Stomach smooth muscle (tissue), 2 donors: Measurements from ENCODE around the gene TTC31.
A peak's percentile ranks its signal among the peaks of the same experiment; 100 is the strongest.
"Not testable (repeated sequence)": the region's sequence is repeated elsewhere in the genome, so short reads cannot be mapped to it uniquely, and the experiment has no call there.

Experiments
- H3K27ac ChIP-seq: one replicate; pipeline ENCODE4 v1.7.0; 2013; ENCODE audit warnings: mild to moderate bottlenecking, low read length, inconsistent platforms
- H3K27me3 ChIP-seq, 2 donors: one replicate each; pipeline ENCODE4 v1.7.0; 2013; ENCODE audit warnings: low read length in 2 of 2; ENCODE audit not compliant: insufficient read depth in 2 of 2, control insufficient read depth in 1 of 2
- H3K36me3 ChIP-seq, 2 donors: one replicate each; pipeline ENCODE4 v1.7.0; 2013; ENCODE audit warnings: low read length in 2 of 2; ENCODE audit not compliant: control insufficient read depth in 2 of 2, insufficient read depth in 2 of 2
- H3K4me1 ChIP-seq: one replicate; pipeline ENCODE4 v1.7.0; 2013; ENCODE audit warnings: low read length; ENCODE audit not compliant: control insufficient read depth, insufficient read depth
- H3K4me3 ChIP-seq, 2 donors: one replicate each; pipeline ENCODE4 v1.7.0; 2013; ENCODE audit warnings: low read length in 2 of 2
- H3K9ac ChIP-seq, 2 donors: one replicate each; pipeline ENCODE4 v1.7.0; 2013; ENCODE audit warnings: low read length in 2 of 2, mild to moderate bottlenecking in 1 of 2
- H3K9me3 ChIP-seq, 2 donors: one replicate each; pipeline ENCODE4 v1.7.0; 2013; ENCODE audit warnings: low read length in 2 of 2; ENCODE audit not compliant: control insufficient read depth in 2 of 2
- donor health status: healthy.
- donor health status: Pancreatic carcinoma.

TTC31 gene

DNA sequence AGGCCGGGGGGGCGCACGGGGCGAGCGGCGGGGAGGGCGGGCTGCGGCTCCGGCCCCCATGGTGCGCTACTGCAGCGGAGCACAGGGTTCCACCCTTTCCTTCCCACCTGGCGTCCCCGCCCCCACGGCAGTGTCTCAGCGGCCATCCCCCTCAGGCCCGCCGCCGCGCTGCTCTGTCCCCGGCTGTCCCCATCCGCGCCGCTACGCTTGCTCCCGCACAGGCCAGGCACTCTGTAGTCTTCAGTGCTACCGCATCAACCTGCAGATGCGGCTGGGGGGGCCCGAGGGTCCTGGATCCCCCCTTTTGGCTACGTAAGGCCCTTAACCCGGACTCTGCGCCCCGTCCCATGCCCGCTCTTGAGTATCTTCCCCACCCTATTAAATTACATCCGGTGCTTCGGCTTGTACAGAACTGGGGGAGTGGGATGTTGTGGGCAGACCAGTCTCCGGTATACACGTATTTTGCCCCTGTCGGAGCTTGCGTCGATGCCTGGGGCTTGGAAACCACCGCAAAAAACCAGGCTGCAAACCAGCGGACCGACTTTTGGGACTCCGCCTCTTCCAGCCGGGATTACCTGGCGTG lies 25.2 kb upstream of the TTC31 start:
- peaks cover 3 to 11% of the 10 kb centered on the region in 2 donors for H3K36me3 ChIP-seq
- H3K4me1 ChIP-seq: peaks cover 40% of the 10 kb centered on the region
- H3K9ac ChIP-seq: peak overlapping the region; percentile 84 to 92
- H3K4me3 ChIP-seq: peak overlapping the region; percentile 95 to 97
- peaks cover 0 to 4% of the 10 kb centered on the region in 2 donors for H3K27me3 ChIP-seq
- no peaks in the 10 kb centered on the region for H3K9me3 ChIP-seq
- H3K27ac ChIP-seq: peak overlapping the region; percentile 95

DNA sequence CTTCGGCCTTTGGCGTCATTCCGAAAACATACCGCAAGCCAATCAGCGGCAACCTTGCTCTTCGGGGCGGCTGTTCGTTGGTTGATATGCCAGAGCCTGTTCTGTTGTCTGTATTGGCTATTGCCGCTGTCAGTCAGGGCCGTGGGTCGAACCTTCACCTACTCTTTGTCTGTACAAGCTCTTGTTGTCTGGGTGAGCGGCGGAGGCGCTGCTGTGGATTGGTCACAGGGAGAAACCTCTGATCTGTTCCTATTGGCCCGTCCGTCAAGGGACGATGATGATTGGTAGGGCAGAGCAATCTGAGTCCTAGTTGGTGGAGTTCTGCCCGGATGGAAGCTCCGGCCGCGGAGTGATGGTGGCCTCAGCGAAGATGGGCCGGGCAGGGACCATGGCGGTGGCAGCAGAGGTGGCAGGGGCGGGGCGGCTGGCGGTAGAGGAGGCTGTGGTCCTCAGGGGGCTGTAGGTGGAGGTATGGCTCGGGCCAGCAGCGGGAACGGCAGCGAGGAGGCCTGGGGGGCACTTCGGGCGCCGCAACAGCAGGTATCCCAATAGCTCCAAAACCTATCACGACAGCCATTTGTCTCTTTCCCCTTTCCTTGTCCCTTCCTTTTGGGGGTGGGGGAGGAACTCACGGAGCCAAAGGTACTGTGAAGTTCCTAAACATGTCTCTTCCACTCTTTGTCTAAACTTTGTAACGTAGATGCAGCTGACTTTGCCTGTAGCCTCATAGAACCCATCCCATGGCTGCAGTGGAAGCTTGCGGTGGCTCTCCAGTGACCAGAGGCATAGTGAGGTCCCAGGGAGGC lies 24.5 kb upstream of the TTC31 start, which contains the start of gene WBP1:
Gene WBP1, plus strand, starts transcription at position 307 of the 806 bp plus-strand sequence. Its CDS starts 165 bp downstream, at position 472.
- peaks cover 5 to 17% of the 10 kb centered on the region in 2 donors for H3K36me3 ChIP-seq
- peak within 1 kb of the TSS; percentile 95 for H3K27ac ChIP-seq
- peak within 1 kb of the TSS; percentile 85 to 92 for H3K9ac ChIP-seq
- H3K27me3 ChIP-seq: no peaks in the 10 kb centered on the region
- peak within 1 kb of the TSS; percentile 95 to 97 for H3K4me3 ChIP-seq
- H3K9me3 ChIP-seq: no peaks in the 10 kb centered on the region
- H3K4me1 ChIP-seq: peaks cover 40% of the 10 kb centered on the region

DNA sequence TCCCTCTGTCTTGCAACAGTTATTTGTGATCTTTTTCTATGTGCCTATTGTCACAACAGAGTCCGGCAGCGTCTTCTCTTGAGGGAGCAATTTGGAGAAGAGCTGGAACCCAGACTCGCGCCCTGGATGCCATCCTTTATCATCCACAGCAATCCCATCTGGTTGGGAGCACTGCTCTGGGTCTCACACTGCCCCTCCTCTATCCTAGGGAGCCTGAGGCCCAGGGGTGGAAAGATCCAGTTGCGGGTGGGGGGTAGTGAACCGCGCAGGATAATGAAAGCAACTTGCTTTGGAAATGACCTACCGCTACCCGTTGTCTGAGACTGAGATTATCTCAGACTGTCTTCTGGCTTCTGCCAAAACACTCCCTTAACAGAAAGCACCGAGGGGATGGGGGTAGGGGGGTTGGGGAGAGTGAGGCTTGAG lies 23.9 kb upstream of the TTC31 start:
- H3K27ac ChIP-seq: peak overlapping the region; percentile 95
- H3K9me3 ChIP-seq: no peaks in the 10 kb centered on the region
- peaks cover 5 to 17% of the 10 kb centered on the region in 2 donors for H3K36me3 ChIP-seq
- H3K4me1 ChIP-seq: peaks cover 40% of the 10 kb centered on the region
- H3K4me3 ChIP-seq: peak overlapping the region; percentile 94 to 95
- peak overlapping the region; percentile 85 to 91 for H3K9ac ChIP-seq
- H3K27me3 ChIP-seq: no peaks in the 10 kb centered on the region

DNA sequence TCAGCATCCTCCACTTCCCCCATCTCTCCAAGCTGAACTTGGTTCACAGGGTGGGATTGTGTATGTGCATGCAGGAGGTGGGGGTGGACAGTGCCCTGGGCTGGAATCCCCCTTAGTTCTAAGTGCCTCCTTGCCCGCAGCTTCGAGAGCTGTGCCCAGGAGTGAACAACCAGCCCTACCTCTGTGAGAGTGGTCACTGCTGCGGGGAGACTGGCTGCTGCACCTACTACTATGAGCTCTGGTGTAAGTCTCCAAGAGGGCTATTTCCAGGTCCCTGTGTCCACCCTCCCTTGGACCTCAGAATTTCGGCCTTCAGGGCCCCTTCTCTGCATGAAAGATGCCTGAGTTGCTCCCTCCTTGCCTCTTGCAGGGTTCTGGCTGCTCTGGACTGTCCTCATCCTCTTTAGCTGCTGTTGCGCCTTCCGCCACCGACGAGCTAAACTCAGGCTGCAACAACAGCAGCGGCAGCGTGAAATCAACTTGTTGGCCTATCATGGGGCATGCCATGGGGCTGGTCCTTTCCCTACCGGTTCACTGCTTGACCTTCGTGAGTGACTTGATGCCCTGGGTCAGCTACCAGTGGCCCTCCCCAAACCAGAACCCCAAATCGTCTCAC lies 23.3 kb upstream of the TTC31 start:
- H3K27ac ChIP-seq, H3K9ac ChIP-seq, H3K4me3 ChIP-seq, H3K27me3 ChIP-seq, H3K9me3 ChIP-seq: not testable (repeated sequence)
- peaks cover 42% of the 10 kb centered on the region for H3K4me1 ChIP-seq
- peaks cover 5 to 17% of the 10 kb centered on the region in 2 donors for H3K36me3 ChIP-seq

DNA sequence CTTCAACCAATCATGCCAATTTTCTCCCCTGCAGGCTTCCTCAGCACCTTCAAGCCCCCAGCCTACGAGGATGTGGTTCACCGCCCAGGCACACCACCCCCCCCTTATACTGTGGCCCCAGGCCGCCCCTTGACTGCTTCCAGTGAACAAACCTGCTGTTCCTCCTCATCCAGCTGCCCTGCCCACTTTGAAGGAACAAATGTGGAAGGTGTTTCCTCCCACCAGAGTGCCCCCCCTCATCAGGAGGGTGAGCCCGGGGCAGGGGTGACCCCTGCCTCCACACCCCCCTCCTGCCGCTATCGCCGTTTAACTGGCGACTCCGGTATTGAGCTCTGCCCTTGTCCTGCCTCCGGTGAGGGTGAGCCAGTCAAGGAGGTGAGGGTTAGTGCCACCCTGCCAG lies 22.7 kb upstream of the TTC31 start:
- peaks cover 5 to 17% of the 10 kb centered on the region in 2 donors for H3K36me3 ChIP-seq
- H3K9me3 ChIP-seq, H3K9ac ChIP-seq, H3K4me3 ChIP-seq, H3K27me3 ChIP-seq, H3K27ac ChIP-seq: not testable (repeated sequence)
- peaks cover 41% of the 10 kb centered on the region for H3K4me1 ChIP-seq

DNA sequence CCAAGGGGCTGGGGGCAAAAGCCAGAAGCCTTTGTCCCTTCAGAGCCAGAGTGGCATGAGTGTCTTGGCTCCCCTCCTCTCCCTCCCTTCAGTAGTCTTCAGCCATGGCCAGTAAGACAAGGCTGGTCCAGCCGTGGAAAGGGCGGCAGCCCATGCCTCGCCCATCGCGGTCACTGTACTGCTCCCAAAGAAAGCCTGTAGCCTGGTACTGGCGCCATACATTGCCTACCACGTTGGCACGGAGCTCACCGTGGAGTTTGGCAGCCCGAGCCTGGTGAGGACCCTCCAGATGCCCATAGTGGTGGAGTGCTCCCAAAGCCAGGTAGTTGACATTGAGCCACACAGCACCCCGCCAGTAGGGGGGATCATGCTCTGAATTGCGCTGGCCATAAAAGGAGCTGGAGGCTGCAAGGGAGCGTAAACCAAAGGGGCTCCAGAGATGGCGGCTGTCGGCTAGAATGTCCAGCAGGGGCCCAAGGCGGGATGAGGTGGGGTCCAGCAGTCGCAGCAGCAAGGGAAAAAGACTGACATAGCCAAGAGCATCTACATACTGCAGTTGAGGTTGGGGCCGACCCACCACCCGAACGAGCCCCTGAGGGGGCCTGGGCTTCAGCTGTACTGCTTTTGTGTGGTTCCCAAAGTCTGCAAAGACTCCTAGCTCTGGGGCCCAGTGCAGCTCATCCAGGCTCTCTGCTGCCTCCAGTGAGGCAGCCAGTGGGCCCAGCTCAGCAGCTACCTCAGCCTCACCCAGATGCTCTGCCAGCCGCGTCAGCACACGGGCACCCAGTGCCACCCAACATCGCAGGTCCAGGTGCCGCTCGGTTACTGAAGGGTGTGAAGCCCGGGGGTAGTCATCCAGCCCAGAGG lies 21.5 kb upstream of the TTC31 start:
- Histone ChIP-seq H3K27ac (no peak overlapping the region), H3K27me3 (no peaks in the 10 kb centered on the region), H3K36me3 (peaks cover 5 to 17% of the 10 kb centered on the region in 2 donors), H3K9ac (no peak overlapping the region), H3K4me1 (peaks cover 34% of the 10 kb centered on the region), H3K4me3 (no peak overlapping the region), H3K9me3 (no peaks in the 10 kb centered on the region)

DNA sequence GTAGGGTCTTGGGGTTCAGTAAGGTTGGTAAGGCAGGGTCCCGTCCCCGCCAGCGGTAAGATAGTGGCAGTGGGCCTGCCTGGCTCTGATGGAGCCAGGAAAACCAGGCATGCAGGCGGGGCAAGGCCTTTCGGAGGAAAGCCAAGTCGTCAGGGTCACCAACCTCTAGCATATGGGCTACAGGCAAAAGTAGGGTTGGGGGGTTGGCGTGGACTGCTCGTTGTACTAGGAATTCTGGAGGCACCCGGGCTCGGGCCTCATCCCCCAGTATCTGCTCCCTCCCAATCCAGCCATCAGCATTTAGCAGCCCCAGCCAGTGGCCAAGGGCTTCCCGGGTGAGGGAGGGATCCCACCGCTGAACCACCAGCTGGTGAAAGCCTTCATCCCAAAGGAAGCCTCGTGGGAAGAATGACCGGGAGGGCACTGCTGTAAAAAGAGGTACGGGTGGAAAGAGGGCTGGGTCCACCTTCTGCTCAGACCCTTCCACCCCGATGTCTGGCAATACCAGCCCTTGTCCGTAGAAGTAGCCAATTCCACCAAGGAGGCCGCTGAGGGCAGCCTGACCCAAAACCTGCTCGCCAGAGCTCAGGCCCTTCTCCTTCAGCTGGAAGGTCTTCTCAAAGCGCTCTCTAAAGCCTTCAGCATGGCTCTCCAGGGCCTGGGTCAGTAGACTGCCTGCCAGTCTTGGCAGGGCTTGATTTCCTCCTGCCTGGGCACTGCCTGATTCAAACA lies 20.7 kb upstream of the TTC31 start:
- Histone ChIP-seq H3K9ac (no peak overlapping the region), H3K9me3 (no peaks in the 10 kb centered on the region), H3K27ac (no peak overlapping the region), H3K4me1 (peaks cover 27% of the 10 kb centered on the region), H3K4me3 (no peak overlapping the region), H3K27me3 (no peaks in the 10 kb centered on the region), H3K36me3 (peaks cover 5 to 17% of the 10 kb centered on the region in 2 donors)

DNA sequence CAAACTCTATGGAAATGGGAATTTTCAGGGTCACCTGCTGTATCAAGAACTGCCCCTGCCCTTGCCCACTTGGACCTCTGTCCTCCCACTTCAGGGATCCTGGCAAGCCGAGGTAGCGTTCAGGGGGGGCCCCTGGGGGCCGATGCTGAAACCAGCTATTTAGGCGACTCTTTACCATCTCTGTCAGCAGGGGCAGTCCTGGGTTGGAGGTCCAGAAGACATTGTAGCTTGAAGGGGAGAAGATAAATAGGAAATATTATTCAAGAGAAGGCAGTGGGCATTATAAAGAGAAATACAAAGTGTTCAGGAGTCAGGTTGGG lies 20.1 kb upstream of the TTC31 start:
- no peaks in the 10 kb centered on the region for H3K27me3 ChIP-seq
- no peak overlapping the region for H3K9ac ChIP-seq

DNA sequence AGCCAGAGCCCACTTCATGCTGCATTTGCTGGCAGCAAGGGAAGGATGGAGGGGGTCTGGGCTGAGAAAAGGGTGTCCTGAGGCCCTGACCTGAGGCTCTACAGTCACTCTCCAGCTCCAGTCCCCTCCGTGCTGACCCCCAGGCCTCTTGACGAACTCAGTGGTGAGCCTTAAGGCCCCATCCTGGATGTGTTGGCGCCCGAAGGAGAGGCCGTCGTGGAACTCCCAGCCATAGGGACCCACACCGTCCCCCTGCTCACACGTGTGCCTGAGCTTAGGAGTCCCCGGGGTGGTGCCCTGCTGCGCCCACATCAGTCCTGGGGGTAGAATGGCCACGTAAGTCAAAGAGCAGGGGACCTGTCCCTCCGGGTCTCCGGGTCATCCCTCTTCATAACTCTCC lies 18.5 kb upstream of the TTC31 start:
- no peaks in the 10 kb centered on the region for H3K9me3 ChIP-seq
- peaks cover 5 to 17% of the 10 kb centered on the region in 2 donors for H3K36me3 ChIP-seq
- no peaks in the 10 kb centered on the region for H3K27me3 ChIP-seq
- H3K4me3 ChIP-seq: peak overlapping the region; percentile 85 to 87
- peak overlapping the region; percentile 83 to 85 for H3K9ac ChIP-seq
- peaks cover 15% of the 10 kb centered on the region for H3K4me1 ChIP-seq
- H3K27ac ChIP-seq: peak overlapping the region; percentile 62

More for the DNA sequence above, 20.1 kb upstream of the TTC31 start:
- Histone ChIP-seq H3K4me1 (peaks cover 23% of the 10 kb centered on the region), H3K36me3 (peaks cover 5 to 17% of the 10 kb centered on the region in 2 donors), H3K27ac (no peak overlapping the region), H3K9me3 (no peaks in the 10 kb centered on the region), H3K4me3 (no peak overlapping the region)

DNA sequence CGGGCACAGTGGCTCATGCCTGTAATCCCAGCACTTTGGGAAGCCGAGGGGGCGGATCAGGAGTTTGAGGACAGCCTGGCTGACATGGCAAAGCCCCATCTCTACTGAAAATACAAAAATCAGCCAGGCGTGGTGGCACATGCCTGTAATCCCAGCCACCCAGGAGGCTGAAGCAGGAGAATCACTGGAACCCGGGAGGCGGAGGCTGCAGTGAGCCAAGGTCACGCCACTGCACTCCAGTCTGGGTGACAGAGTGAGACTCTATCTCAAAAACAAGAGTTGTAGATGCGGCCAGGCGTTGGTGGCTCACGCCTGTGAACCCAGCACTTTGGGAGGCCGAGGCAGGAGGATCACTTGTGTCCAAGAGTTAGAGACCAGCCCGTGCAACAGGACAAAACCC lies 12.1 kb upstream of the TTC31 start:
- Histone ChIP-seq H3K4me1 (peaks cover 26% of the 10 kb centered on the region), H3K36me3 (peaks cover 12 to 16% of the 10 kb centered on the region in 2 donors)
- H3K27ac ChIP-seq, H3K4me3 ChIP-seq, H3K9me3 ChIP-seq, H3K27me3 ChIP-seq, H3K9ac ChIP-seq: not testable (repeated sequence)
